ENCODE measurements around the gene LMTK3.

LMTK3 gene

DNA sequence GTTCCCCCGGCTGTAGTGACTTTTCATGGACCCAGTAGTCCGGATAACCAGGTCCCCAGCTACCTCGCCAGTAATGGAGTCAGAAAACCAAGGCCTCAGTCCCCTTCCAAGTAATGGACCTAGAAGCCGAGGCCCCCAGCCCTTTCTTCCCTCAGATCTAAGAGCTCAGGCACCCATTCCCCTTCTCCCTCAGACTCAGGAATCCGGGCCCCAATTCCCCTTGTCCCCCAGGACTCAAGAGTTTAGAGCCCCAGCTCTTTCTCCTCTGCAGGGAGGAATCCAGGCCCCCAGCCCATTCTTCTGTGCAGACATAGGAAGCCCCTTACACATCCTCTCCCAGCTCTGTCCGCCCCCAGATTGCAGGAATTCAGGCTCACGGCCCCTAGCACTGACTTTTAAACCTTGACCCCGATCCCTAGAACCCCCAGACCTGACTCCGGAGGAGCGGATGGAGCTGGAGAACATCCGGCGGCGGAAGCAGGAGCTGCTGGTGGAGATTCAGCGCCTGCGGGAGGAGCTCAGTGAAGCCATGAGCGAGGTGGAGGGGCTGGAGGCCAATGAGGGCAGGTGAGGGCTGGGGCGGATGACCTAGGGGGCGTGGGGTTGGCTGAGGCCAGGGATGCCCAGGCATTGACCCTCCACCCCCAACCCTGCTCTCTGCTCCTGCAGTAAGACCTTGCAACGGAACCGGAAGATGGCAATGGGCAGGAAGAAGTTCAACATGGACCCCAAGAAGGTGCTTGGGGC is 41.5 kb downstream of the LMTK3 start:
- DNase-seq = no peak

DNA sequence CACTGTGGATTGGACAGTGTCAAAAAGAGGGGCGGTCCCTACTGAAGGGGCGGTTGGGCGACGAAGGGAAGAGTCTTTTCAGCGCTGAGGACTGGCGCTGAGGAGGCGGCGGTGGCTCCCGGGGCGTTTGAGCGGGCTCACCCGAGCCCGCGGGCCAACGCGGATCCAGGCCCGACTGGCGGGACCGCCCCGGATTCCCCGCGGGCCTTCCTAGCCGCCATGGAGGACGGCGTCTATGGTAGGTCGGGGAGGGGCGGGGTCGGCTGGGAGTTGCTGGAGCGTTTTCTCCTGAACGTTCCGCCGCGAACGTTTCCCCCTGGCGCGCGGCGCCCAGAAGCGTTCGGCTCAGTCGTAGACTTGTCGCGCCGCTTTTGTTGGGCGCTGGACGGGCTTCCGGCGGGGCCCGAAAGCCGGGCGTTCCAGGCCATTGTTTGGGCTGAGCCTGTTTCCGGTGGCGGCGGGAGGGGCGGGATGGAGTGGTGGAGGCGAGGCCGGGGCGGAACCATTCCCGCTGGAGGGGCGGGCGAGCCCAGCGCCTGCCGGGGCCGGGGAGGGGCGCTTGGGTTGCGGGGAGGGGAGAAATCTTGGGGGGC is 42.2 kb downstream of the LMTK3 start, which contains the start of gene CYTH2:
CYTH2 (plus strand) TSS at position 81 of the 593 bp plus-strand sequence; CDS start at position 220, 139 bp downstream.
- peak; percentile 59 to 64 for DNase-seq

DNA sequence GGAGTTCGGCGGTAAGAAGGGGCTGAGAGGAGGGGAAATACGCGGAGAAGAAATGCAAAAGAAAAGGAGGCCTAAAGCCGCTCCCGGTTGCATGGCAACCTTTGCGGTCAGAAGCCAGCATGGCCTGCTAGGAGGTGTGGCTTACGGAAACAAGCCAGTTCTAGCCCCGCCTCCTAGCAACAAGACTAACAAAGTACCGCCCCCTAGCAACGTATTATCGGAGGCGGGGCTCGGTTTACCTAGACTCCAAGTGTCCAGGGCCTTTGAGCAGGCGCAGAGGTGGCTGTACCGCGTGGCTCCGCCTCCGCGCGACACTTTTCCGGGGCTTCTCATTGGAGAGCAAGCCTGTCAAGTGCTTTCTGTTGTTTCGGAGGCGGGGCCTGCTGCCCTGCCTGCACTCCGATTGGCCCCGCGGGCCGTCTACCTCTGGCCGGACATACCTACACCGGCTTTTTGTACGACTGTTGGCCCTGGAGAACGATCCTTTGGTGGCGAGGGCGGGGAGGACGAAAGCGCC is 42.8 kb downstream of the LMTK3 start:
- peak; percentile 100 for DNase-seq

DNA sequence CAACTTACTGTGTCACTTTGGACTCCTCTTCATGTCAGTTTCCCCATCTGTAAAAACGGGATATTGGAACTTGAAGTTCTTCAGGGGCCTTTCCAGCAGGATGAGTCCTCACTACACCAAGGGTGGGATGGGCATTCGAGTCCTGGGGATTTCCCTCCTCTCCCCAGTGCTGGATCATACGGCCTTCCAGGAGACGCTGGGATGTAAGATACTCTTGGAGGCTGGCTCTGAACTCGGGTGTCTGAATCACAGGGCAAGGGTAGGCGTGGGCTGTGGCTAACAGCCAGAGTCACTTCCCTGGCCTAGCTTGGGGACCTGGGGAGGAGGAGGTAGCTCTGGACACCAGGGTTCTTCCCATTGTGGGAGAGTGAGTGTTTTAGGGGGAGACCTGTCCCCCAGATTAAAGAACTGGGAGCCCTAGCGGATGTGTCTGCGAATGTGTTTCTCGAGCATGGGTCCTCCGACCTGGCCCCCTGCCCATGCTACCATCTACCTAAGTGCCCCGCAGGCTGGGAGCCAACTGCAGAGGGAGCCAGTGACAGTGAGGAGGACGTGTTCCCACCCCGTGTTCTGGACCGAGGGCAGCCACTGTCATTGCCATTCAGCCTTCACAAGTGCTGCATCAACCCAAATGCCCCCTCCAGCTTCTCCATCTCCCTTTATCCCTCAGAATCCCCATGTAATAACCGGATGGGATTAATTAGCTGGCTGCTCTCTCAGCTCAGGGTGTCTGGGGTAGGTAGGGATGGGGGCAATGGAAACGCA is 44.9 kb downstream of the LMTK3 start:
- DNase-seq = peak in 1 of 2 experiments; percentile 42

DNA sequence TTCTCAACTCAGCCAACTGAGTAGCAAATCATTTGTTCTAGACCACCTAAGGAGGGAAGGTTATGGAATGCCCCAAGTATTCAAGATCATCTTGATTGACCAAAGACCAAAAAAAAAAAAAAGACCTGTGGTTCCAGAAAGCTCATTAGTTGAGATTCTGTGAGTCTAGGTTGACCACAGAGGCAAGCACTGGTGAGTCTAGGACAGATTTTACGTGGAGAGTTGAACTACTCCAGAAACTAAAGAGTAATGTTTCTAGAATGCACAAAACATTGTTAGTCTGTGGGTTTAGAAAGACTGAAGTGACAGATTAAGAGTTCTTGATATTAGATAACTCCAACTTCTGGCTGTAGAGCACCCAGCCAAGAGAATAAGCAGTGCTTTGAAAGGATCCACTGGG is 46.4 kb downstream of the LMTK3 start:
- DNase-seq = no peak

DNA sequence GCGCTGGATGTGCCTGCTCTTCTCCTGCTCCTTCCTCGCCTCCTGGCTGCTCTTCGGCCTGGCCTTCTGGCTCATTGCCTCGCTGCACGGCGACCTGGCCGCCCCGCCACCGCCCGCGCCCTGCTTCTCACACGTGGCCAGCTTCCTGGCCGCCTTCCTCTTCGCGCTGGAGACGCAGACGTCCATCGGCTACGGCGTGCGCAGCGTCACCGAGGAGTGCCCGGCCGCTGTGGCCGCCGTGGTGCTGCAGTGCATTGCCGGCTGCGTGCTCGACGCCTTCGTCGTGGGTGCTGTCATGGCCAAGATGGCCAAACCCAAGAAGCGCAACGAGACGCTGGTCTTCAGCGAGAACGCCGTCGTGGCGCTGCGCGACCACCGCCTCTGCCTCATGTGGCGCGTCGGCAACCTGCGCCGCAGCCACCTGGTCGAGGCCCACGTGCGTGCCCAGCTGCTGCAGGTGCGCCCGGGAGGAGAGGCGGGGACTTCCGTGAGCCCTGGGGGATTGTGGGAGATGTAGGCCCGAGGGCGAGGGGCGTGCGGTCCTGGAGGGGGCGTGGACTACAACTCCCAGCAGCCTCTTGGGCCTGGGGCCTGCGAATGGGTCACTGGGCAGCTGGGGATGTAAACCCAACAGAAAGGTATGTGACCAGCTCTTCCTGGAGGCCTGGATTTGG is 49.5 kb downstream of the LMTK3 start:
- no peak for DNase-seq

DNA sequence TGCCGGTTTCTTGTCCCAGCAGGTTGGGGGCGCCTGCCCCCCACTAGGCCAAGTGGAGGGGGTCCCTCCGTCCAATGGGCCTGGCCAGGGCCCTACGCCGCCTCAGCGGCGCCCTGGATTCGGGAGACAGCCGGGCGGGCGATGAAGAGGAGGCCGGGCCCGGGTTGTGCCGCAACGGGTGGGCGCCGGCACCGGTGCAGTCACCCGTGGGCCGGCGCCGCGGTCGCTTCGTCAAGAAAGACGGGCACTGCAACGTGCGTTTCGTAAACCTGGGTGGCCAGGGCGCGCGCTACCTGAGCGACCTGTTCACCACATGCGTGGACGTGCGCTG is 50.0 kb downstream of the LMTK3 start:
- DNase-seq = no peak

DNA sequence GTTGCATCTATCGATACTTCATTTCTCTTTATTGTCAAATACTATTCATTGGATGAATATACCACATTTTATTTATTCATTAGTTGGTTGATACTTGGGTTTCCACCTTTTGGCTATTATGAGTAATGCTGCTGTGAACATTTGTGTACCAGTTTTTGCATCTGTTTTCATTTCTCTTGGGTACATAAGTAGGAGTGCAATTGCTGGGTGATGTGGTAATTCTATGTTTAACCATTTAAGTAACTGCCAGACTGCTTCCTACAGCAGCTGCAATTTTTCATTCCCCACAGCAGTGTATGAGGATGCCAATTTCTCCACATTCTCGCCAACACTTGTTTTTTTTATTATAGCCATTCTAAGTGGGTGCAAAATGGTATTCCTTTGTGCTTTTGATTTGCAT is 53.6 kb downstream of the LMTK3 start:
- no peak for DNase-seq

DNA sequence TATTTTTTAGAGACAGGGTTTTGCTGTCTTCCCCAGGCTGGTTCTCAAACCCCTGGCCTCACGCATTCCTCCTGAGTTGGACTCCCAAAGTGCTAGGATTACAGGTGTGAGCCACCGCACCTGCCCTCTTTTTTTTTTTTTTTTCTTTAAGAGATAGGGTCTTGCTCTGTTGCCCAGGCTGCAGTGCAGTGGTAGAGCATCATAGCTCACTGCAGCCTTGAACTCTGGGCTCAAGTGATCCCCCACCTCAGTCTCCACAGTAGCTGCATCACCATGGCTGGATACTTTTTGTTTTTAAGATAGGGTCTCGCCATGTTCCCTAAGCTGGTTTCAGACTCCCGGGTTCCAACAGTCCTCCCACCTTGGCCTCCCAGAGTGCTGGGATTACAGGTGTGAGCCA is 54.8 kb downstream of the LMTK3 start:
- no peak for DNase-seq

DNA sequence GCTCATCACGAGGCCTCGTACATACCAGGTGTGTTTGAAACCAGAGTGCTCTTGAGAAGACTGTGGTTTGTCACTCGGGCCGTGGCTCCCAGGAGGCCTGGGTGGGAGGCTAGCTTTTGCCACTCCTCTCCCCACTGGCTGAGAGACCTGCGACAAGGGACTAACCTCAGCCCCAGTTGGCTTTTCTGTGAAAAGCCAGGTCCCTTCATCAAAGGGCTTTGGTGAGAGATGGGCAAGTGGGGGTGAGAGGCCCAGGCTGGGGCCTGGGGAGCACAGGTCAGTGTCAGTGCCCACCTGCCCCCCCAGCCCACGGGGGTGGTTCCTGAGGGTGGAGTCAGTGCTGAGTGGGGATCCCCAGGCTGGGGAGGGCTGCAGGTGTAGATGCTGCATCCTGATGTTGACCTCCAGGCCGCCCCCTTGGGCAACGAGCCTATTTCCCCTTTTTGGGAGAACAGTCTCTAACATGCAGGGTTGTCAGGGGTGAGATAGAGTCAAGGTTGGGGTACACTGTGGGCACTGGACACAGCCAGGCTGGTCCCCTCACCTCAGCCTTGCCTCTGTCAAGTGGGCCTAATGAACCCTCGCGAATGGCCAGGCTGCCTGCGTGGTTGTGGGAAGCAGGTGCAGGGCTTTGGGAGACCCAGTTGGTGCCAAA is 55.6 kb downstream of the LMTK3 start:
- DNase-seq = no peak

DNA sequence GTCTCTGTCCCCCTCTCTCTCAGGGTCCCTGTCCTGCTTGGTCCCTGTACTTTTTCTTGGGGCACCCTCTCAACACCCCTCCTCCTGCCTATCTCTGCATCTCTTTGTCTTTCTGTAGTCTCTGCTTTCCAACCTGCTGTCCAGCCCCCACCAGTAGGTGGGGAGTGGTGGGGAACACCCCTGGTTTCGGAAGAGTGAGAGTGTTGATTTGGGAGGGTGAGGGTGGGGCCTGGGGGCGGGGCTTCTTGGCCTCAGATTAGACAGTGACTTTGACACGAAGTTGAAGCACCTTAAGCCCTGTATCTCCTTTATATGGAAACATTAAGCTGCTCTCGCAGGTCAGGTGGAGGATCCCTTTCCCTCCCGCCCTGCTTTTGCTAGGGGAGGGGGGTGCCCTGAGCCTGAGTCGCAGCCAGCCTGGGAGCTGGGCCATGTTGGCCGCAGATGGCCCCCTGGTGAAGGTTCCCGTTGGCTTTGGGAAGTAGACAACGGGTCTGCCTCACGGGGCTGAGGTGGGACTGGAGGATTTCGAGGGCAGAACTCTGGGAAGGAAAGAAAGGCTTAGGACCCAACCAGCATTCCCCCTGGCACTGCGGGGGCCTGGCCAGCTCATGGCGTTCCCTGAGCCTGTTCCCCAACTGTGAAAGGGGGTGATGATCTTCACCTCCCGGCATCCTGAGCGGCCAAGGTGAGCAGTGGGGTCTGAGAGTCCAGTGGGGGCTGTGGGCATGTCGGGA is 56.3 kb downstream of the LMTK3 start, which contains the start of gene KCNJ14:
KCNJ14 (plus strand) TSS at position 404 of the 737 bp plus-strand sequence. CDS start 6,151 bp downstream, outside the sequence.
- no peak for DNase-seq

DNA sequence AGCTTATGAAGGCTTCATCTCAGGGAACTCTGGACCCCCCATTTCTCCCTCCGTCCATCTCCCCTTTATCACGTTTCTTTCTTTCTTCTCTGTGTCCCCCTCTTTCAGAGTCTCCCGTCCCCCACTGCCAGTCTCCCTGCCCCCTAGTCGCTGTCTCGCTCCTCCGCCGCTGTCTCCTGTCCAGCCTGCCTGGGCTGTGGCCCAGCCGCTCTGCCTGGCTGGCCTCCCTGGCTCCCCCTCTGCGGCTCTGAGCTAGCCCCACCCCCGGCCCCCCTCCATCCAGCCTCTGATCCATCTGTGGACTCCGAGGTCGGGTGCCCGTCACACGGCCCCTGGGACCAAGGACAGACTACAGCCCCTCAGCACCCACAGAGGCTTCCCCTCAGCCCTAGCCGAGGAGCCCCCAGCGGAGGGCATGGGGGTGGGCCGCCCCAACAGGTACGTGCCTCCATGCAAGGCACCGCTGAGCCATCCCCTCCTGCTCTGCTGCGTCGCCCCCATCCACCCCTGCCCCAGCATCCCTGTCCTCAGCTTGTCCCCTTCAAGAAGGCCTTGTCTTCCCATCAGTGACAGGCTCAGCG is 57.4 kb downstream of the LMTK3 start:
- DNase-seq = no peak

DNA sequence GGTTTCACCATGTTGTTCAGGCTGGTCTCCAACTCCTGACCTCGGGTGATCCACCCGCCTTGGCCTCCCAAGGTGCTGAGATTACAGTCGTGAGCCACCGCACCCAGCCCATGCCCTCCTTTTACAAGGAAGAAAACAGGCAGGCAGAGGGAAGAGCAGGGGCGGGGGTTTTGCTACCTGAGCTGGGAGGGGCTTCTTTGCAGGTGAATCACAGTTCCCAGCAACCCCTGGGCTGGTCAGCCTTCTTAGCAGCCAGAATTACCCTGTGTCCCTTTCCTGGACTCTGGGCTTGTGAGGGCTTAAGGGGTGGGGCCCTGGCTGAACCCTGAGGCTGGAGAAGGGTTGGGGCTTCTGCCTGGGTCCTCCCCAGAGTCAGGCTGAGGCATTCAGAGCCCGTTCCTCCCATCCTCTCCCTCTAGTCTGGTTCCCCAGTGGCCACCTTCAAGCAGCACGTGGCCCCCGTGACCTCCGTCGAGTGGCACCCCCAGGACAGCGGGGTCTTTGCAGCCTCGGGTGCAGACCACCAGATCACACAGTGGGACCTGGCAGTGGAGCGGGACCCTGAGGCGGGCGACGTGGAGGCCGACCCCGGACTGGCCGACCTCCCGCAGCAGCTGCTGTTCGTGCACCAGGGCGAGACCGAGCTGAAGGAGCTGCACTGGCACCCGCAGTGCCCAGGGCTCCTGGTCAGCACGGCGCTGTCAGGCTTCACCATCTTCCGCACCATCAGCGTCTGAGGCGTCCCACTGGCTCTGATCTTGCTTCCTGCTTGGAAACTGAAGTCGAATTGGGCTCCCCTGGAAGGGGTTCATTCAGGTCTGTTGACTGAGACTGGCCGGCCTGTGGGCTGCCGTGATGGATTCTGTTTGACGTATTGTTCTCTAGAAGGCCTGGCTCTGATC is 59.1 kb downstream of the LMTK3 start:
- DNase-seq = no peak

DNA sequence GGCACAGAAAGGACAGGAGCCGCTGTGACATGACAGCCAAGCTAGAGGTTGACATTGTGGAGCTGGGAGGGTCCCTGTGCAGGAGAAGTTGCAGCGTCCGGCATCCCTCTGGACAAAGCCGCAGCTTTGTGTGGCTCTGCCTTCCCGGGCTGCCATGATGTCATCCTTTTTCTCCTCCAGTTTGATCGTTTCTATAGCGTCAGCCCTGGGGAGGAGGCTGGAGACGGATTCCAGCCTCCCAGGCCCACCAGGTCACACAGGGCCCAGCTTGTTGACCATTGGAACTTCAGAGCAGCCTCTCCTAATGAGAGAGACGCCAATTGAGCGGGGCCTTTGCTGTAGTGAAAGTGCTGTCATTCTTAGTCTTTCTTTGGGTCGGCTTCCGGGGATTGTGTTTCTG is 60.0 kb downstream of the LMTK3 start:
- no peak for DNase-seq

DNA sequence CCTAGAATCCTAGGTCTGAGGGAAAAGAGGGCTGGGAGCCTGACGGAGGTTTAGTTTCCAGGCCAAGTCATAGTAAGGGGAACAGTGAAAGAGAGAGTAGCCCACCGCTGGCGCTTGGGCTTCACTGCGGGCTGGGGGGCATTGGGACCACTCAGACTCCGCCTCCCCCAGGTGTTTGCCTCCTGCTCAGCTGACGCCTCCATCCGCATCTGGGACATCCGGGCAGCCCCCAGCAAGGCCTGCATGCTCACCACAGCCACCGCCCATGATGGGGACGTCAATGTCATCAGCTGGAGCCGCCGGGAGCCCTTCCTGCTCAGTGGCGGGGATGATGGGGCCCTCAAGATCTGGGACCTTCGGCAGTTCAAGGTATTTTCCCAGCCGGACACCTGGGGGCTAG is 60.8 kb downstream of the LMTK3 start:
- DNase-seq = no peak

DNA sequence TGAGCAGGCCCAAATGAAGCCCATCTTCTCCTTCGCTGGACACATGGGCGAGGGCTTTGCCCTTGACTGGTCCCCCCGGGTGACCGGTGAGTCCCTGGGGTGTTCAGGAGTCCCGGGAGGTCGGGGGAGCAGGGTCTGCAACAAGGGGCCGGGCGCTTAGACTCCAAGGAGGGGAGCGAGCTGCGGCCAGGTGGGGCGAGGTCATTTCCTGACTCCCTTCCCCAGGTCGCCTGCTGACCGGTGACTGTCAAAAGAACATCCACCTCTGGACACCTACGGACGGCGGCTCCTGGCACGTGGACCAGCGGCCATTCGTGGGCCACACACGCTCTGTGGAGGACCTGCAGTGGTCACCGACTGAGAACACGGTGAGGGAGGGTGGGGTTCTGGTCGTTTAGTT is 61.2 kb downstream of the LMTK3 start:
- DNase-seq = no peak

DNA sequence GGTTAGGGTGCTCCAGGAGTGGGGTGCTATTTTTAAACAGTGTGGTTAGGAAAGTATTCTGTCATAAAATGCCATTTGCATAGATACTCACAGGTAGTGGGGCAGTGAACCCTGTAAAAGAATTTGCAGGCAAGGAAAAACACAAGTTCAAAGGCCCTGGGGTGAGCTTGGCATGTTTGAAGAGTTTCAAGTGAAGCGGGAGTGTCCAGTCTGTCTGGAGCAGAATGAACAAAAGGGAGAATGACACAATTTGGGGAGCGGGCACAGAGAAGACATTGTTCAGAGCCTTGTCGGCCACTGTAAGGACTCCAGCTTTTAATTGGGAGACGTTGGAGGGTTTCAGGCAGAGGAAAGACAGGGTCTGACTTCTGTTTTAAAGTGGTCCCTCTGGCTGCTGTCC is 63.1 kb downstream of the LMTK3 start:
- DNase-seq = no peak

DNA sequence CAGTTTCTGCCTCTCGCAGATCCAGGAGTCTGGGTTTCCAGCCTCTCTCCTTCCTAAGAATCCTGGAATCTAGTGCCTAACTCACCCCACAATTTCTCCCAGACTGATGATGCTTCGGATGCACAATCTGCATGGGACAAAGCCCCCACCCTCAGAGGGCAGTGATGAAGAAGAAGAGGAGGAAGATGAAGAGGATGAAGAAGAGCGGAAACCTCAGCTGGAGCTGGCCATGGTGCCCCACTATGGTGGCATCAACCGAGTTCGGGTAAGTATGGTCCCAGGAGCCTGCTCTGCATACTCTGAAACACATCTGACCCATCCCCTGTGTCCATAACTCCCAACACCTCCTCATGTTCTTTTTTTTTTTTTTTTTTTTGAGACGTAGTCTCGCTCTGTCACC is 65.1 kb downstream of the LMTK3 start:
- DNase-seq = no peak

DNA sequence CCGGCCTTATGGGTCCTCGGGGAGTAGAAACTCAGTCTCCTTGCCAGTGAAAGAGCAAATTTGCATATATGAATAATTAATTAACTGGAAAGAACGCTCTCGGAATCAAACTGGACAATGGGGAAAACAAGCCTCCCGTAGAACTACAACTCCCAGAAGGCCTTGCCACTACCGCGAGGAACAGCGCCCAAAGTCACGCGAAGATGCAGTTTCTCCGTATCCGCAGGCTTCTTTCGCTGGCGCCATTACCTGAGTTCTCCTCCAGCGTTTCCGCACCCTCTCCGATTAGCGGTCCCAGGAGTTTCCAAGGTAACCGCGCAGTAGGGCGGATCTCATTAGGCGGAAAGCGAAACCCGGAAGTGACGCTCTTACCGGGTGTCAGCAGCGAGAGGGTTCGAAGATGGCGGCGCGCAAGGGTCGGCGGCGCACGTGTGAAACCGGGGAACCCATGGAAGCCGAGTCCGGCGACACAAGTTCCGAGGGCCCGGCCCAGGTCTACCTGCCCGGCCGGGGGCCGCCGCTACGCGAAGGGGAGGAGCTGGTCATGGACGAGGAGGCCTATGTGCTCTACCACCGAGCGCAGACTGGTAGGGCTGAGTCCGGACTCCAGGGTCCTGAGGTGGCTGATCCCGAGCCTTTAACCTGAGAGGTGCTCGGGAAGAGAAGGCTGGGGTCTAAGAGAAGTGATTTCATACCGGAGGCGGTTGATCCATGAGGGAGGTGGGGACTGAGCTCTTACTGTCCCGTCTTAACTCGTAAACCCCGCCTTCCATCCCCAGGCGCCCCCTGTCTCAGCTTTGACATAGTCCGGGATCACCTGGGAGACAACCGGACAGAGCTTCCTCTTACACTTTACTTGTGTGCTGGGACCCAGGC is 65.8 kb downstream of the LMTK3 start, which contains the start of gene GRWD1:
GRWD1 (plus strand) TSS at position 378 of the 876 bp plus-strand sequence; CDS start at position 401, 23 bp downstream.
- DNase-seq = peak; percentile 98 to 99

Measured in NCI-H524 (cell line).